Peyer's patch (tissue), 4 donors: ENCODE measurements around the gene OXA1L.

Experiments used
- POLR2A ChIP-seq, 2 donors: fragments of 450-650 bp; IDR thresholded peaks; one replicate each; pipeline ENCODE4 v1.5.1; 2017; ENCODE audit warnings: antibody characterized with exemption in 2 of 2, mild to moderate bottlenecking in 2 of 2, moderate library complexity in 2 of 2
- TF ChIP-seq, protein P1 (sequence below), 6 experiments: fragments of 450-650 bp in 4 of 6; fragments of 200-600 bp in 2 of 6; sonication (generic) in 1 of 6; IDR thresholded peaks; one replicate each; pipeline ENCODE4 v1.5.1; 2017 to 2019; ENCODE audit warnings: antibody characterized with exemption in 6 of 6, mild to moderate bottlenecking in 3 of 6, moderate library complexity in 1 of 6

DNA sequence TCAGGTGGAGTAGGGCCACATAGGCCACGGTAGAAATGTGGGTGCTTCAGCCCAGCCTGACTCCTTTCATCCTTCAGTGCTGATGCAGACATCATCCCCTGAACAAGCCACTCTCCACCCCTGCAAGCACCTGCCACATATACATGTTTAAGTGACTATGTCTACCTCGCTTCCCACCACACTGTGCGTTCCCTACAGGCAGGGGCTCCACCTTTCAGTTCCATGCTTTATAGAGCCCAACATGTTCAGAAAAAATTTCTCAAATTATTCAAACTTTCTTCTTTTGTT, 37.1 kb downstream of the OXA1L start:
- no peak for TF ChIP-seq POLR2A (IDR thresholded peaks at IDR 0.05)
- TF ChIP-seq, protein P1, sequence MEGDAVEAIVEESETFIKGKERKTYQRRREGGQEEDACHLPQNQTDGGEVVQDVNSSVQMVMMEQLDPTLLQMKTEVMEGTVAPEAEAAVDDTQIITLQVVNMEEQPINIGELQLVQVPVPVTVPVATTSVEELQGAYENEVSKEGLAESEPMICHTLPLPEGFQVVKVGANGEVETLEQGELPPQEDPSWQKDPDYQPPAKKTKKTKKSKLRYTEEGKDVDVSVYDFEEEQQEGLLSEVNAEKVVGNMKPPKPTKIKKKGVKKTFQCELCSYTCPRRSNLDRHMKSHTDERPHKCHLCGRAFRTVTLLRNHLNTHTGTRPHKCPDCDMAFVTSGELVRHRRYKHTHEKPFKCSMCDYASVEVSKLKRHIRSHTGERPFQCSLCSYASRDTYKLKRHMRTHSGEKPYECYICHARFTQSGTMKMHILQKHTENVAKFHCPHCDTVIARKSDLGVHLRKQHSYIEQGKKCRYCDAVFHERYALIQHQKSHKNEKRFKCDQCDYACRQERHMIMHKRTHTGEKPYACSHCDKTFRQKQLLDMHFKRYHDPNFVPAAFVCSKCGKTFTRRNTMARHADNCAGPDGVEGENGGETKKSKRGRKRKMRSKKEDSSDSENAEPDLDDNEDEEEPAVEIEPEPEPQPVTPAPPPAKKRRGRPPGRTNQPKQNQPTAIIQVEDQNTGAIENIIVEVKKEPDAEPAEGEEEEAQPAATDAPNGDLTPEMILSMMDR (IDR thresholded peaks at IDR 0.05): no peak
